GM21717 (cell line): ENCODE results near the gene SOX6.
"Not testable (repeated sequence)": the region's sequence is repeated elsewhere in the genome, so short reads cannot be mapped to it uniquely, and the experiment has no call there.

Experiments
- ATAC-seq: cut with Tn5 transposase; IDR thresholded peaks from one replicate; pipeline ENCODE4 v1.9.1; 2021; ENCODE audit warnings: mild to moderate bottlenecking, moderate library complexity; ENCODE audit not compliant: unreplicated experiment

Gene SOX6

DNA sequence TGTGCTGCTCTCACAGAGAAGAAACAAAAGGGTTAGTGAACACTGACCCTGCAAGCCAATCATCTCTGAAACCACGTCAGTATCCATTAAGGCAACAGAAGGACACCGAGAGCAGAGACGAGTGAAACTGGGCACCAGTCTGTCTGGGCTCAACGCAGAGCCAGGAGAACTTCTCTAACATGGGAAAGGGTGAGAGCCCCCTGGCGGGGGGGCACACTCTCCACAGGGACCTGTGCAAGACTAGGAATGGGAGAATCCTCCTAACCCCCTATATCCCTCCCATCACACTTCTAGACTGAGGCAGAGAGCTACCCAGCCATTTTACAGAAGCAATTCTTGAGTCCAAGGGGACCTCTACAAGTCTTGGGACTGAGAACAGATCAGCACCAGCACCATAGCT lies 285.8 kb downstream of the SOX6 start:
- no peak for ATAC-seq

DNA sequence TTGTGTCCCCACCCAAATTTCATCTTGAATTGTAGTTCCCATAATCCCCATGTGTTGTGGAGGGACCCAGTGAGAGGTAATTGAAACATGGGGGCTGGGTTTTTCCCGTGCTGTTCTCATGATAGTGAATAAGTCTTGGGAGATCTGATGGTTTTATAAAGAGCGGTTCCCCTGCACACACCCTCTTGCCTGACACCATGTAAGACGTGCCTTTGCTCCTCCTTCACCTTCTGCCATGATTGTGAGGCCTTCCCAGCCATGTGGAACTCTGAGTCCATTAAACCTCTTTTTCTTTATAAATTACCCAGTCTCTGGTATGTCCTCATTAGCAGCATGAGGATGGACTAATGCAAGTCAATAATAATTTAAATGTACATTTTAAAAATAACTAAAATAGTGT lies 289.1 kb downstream of the SOX6 start:
- not testable (repeated sequence) for ATAC-seq

DNA sequence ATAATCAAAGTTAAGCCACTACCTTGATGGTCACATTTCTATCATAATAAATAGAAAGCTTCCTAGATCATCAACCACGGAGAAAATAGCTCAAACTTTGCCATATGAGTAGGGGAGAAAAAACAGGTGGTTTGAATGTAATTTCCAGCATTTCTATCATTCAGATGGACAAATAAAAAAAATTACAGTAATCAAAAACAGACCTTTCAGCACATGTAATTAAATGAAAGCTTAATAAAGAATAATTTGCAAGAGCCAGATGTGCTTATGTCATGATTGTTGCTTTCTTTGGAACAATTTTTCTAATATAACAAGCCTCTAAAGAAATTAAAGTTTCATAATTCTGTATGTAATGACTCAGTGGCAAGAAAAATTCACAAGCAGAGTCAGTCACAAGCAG lies 297.0 kb downstream of the SOX6 start:
- ATAC-seq, result no peak

DNA sequence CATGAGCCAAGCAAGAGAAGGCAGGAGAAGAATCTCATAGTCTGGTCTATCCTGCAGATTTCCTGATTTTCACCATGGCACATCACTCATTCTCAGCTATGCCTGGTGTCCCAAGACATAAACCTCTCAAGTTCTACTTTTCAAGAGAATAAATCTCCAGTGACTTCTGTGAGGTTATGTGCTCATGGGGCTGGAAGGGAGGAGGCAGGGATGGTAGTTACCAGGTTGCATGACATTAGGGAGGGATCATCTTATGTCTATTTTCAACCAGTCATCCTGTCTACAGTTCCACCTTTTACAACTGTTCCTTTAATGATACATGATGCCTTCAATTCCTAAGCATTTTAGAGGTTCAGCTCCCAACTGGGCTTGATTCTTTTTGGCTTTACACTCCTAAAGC lies 297.7 kb downstream of the SOX6 start:
- ATAC-seq, result no peak

DNA sequence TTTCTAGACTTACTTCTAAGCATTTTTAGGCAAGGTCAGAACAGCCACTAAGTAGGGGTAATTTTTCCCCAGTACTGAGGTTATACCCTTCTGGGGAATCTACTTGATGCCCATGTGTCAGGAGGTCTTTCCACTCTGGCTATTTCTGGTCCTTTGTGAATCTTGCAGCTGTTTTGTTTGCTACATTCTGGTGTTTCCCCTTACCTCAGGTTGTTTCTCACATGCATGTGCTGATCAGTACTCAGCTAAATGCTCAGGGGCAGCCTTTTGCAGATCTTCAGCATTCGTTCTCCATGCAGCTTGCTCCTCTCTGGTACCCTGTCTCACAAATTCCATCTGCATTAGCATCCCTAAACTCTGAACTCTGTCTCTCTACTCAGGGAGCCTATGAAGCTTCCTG lies 303.6 kb downstream of the SOX6 start:
- no peak for ATAC-seq

DNA sequence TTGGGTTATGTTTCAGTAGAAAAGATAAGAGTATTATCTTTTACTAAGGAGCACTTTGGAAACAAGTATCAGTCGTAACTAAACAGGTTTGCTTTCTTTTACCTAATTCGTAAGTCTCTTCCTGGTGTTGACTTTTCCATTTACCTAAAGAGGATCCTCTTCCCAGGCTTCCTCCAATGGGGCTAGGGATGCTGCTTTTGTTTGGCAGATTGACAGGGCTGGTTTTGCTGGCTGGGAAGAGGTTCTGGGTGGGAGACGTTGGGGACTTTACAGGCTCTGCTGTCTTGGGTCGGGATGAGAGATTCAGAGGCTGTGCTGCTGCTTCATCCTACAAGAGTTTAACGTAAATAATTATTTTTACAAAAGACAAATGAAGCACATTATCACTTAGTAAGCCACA lies 306.7 kb downstream of the SOX6 start:
- no peak for ATAC-seq

DNA sequence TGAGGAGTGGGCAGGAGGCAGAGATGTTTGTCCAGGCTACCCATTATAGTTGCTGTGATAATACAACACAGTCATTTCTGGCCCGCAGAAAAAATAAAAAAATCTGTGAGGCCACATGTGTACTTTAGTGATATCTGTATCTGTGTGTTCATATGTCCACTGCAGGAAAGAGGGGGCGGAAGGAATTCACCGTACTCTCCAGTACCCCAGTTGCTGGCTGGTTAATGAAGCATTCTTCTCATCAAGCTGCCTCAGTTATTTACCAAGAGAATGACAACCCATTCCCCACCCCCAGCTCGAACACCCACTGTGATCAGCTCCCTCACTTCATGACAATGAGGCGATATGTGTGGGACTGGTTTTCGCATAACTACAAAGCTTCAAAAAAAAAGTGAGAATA lies 309.3 kb downstream of the SOX6 start:
- ATAC-seq, result no peak

DNA sequence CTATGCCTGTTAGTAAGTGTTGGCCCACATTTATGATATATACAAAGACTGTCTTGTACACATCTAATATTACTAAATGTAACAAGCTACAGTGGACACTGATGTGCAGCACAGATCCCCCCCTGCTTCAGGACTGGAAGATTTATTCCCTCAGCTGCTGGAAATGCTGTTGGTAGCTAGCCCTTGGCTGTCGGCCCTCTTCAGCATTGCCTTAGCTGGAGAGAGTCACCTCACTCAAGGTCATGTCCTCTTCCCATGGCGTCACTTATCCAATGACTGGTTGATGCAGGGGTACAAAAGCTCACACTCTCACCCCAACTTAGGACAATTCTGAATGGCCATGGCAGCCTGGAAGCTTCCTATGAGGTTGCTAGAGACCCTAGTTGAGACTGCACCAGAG lies 312.7 kb downstream of the SOX6 start:
- ATAC-seq, result no peak

DNA sequence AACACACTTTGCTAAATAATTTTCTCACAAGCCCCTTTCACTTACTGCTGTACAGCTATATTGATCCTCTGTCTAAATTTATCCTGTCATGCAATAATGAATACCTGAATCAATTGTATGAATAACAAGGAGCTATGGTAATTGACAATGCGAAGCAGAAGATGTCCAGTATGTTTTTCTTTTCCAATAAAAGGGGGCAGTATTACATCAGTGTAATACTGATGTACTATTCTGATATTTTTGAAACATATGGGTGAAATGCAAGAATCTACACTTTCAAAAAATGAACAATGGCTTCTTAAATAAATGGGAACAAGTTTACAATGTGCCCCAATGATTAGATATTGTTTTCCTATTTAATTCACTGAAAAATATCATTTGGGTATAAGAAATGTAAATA lies 315.1 kb downstream of the SOX6 start:
- ATAC-seq, result no peak

DNA sequence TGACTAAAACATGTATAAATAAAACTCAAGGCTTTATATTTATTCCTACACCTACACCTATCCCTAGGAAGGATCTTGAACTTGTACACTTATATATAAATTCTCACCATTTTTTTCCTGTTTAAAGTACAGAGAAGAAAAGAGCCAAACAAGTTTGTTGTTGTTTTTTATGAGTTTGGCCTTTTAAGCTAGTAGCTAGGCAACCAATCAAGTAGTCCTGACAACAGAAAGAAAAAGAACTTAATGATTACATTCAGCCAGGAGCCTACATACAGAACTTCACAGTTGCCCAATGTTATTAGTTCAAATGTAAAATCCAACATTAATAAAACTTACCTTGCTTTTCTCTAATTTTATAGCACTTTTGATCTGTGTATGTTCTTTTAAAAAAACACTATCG lies 316.2 kb downstream of the SOX6 start:
- ATAC-seq, result no peak

DNA sequence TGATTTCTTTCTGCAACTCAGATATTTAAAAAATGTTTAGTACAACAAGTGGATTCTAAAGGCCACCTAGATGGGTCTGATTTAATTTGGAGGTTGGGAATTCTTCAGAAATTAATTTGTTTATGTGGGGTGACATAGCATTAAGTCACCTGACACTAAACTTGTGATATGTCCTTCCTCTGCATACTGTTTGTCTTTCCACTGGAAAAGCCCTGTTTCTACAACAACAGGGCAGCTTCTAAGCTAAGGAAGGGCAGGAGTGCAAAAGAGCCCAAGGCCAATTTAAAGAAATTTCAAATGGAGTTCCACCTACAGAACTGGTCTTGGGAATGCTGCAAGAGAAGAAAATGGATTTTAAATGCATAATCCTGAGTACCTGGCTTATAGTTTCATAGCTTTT lies 319.2 kb downstream of the SOX6 start:
- ATAC-seq, result no peak

DNA sequence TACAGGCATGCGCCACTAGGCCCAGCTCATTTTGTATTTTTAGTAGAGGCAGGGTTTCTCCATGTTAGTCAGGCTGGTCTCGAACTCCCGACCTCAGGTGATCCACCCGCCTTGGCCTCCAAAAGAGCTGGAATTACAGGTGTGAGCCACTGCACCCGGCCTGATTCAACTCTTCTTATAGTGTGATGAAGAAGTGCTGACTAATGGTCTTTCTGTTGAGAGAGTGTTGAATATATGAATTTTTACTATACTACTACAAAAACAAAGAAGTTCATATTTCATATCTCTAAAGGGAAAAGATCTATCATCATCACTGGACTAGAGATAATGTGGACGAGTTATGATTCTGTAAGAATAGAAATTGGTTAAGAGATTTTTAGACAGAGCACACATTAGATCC lies 320.1 kb downstream of the SOX6 start:
- no peak for ATAC-seq

DNA sequence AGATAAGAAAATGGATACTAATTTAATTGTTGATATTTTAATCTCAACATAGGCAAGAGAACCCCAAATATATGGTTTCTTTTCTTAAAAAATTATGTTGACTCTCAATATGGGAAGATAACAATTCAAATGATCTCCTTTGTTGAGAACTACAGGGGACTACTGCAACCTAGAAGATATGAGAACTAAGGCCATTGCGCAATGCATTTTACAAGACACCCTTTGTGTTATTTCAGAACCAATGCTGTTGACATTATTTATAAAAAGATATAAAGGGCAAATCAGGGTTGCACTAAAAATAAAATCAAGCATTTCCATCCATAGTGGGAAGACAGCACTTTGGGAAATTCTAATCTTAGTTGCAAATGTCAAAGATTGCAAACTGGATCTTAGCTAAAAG lies 322.3 kb downstream of the SOX6 start:
- ATAC-seq, result no peak

DNA sequence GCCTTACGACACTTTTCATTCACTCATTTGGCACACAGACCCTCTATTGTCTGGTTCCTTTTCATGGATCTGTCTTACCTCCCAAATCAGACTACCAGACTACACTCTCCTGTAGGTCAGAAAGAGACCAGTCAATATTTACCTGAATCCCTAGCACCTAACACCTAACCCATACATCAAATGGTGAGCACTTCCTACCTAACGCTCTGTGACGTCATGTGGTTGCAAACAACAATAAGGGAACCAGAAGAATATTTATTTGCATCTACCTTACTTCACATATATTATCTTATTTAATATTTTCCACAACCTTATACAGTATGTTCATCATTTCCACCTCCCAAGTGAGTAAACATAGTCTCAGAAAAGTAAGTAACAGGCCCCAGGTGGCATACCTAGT lies 323.4 kb downstream of the SOX6 start:
- ATAC-seq, result no peak

DNA sequence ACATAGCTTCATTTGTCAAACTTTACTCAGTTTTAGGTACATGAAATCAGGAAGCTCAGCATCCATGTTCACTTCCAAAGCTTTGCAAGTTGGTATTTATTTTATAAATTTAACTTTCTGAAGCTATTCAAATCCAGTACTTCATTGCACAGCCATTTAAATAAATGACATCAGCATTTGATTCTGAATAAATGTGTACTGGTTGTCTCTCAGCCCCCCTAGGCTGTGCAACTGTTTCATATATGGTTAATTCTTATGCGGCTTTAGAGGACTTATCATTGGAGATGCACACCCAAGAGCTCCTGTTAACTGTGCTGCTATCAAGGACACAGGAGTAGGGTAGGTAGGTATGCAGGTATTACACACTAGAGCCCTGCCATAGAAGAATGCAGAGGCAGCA lies 325.1 kb downstream of the SOX6 start:
- ATAC-seq, result no peak

DNA sequence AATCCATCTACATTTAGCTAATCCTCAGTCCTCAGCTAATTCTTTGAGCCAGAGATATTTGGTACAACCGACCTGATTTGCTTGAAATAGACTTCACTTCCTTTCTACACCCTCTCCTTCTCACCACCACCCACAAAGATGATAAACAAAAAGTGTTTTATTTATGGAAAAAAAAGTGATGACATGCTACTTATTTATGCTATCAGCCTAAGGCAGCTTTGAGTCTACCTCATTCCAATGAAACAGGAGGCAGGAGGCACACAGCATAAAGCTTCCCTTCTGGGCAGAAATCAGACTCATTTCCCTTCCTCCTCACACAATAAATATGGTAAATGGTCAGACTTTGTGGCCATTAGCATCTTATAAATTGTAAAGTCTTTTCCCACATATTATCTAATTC lies 325.7 kb downstream of the SOX6 start:
- ATAC-seq, result no peak

DNA sequence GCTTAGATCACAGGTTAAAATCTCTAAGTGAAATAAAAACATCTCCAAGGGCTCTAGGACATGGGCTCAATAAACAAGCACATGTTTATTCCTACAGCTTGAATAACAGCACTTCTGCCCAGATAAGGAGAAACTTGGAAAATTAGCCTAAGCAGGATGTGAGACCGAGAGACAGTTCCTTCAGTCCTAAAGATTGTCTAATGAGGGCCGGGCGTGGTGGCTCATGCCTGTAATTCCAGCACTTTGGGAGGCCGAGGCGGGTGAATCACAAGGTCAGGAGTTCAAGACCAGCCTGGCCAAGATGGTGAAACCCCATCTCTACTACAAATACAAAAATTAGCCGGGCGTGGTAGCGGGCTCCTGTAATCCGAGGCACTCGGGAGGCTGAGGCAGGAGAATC lies 327.2 kb downstream of the SOX6 start:
- ATAC-seq, result not testable (repeated sequence)

DNA sequence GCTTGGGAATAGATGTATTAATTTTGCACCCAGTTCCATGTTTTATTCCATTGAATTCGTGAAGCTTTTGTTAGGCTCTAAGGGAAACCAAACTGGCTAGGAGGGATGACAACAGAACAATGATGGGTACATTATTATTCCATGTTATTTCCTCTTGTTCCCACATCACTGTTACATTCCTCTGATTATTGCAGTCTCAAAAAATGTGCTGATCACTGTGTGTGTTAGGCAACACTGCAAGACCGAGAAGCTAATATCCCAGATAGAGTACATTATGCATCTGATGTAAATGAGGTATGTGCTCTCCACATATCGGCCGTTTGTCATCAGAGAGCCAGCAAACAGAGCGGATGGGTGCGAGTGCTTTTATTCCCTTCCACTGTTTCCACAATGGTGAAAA lies 327.9 kb downstream of the SOX6 start:
- no peak for ATAC-seq

DNA sequence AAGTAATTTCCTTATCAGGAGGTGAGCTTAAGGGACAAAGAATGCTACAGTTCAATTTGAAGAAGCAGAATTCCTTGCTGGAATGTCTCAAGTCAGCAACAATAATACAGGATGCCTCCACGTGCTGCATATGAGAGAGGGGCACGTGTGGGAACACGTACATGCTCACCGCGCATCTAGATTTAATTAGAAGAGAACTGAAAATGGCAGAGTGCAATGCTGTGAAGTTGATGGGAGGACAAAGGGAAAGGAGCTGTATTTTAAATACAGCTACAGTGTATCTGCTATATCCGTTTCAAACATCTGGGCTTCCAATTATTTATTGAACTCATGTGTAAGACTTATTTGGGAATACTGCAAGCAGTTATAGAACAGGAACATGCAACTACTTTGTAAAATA lies 328.7 kb downstream of the SOX6 start:
- ATAC-seq, result no peak

DNA sequence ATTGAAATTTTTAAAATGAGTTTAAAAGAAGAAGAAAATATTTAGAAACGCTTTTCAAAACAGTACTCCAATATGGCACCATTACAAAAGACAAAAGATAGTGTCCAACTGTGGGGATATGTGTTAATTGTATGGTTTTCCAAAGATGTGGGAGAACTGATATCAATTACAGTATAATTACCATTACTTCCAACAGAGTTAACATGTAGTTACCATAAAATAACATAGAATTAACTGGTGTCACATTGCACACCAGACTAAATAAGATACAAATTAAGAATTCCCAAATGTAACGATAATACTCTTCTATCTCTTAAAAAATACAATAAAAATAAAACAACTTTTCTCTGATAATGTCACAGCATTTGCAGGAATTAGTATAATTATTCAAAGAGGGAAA lies 329.5 kb downstream of the SOX6 start:
- no peak for ATAC-seq

DNA sequence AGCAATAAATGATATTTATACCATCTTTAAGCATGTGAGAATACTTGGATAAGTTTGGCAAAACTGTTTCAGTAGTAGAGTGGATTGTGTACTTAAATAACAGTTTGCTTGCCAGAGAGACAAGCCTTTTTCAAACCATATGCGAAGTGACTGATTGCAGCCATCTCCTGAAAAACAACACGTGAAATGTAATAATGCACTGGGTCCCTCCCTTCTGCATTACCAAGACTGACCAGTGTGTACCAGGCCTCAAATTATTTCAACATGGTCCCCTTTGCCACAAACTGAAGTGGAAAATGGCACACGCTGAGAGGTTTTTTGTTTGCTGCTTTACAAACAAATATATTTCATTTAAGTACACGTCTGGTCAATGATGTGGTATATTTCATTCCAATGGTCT lies 337.4 kb downstream of the SOX6 start:
- no peak for ATAC-seq

DNA sequence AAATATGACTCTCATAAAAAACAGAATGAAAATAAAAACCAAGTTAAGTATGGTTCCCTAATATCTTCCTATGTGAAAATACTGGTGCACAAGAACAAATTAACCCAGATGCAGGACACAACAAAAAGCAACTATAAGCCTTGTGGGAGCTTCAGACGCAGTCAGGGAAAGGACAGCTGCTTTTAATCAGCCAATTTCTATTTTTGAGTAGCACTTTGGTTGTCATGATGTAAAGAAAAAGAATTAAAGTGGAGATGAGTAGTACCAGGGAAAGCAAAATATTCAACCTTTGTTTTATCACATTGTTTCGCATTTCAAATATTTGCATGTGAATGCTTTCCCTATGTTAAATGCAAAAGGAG lies 339.9 kb downstream of the SOX6 start:
- ATAC-seq, result no peak

DNA sequence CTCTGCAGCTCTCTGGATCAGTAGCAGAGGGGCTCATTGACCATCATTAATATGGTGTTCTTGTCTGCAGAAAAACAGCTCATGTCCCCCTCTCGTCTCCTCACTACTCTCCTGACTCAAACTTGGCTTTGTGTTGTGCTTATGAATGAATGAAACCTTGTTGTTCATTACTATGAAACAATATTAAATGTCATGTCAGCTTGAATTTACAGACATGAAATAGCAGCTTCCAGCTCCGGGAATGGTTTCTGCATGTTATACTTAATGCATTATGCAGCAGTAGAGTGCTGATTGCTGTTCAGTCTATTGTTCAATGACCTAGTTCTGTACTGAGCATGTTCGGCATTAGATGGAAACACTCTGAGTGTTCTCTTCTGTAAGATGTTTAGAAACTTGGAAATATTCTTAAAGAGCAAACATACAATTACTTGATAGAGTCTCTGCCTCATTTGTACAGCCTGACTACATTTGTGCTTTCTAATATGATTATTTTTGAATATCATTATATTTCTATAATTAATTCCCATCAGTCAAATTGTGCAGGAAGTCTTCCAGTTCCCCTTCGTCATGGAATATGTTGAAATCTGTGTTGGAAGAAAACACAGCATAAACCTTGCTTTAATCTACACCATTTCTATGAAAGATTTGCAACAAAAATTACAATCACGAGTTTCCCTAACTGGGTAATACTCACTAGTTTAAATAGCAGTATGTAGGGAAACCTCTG lies 340.4 kb downstream of the SOX6 start:
- no peak for ATAC-seq
